ENCODE data around the gene VAPB.

DNA sequence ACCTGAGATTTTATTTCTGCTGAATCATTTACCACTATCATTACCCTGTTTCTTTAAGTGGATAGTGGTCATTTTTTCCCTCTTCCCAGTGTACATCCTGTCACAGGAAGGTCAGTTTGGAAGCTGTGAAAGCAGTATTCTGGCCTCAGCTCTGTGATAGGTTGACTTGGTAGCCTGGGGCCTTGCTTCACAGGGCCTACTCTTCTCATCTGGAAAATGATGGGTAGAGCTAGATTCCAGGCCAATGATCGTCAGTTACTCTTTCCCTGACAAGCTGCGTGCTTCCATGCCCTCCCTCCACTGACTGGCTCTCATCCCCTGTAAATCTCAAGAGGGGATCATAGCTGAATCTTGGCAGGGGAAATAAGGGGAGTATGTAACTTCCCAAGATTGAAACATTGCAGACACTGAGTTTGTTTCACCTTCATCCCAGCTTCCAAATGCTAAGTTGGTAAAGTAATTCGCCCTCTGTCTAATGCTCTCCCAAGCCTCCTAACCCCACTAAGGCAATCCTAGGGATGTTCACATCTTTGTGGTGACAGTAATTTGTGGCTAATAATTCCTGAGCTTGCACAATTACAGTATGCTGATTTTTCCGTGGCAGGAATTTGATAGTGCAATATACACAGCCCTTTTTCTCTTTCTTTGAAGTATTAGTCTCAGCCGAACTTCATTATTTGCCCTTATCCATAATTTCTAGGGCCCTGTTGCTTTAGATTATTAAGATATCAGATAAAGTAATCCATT lies 51.2 kb downstream of the VAPB start:
- TF ChIP-seq EZH2phosphoT487 (IDR thresholded peaks at IDR 0.05; ENCODE audit: insufficient read depth, low read depth) (no peak), EZH2 (IDR thresholded peaks at IDR 0.05; ENCODE audit: insufficient read depth, poor library complexity, severe bottlenecking) (no peak)

Data from GM23248 (cell line).